Body of pancreas (tissue), 4 donors: ENCODE results near the gene AMELX.

Source experiments
- POLR2A ChIP-seq, 3 donors: fragments of 450-650 bp; IDR thresholded peaks; one replicate each; pipeline ENCODE4 v1.6.1; 2016; ENCODE audit warnings: antibody characterized with exemption in 3 of 3, mild to moderate bottlenecking in 2 of 3
- TF ChIP-seq, protein P1 (sequence below), 7 experiments: fragments of 450-650 bp in 4 of 7; fragments of 200-600 bp in 3 of 7; sonication (generic) in 3 of 7; IDR thresholded peaks; one replicate each; pipeline ENCODE4 v1.5.1; 2016 to 2019; ENCODE audit warnings: antibody characterized with exemption in 7 of 7

DNA sequence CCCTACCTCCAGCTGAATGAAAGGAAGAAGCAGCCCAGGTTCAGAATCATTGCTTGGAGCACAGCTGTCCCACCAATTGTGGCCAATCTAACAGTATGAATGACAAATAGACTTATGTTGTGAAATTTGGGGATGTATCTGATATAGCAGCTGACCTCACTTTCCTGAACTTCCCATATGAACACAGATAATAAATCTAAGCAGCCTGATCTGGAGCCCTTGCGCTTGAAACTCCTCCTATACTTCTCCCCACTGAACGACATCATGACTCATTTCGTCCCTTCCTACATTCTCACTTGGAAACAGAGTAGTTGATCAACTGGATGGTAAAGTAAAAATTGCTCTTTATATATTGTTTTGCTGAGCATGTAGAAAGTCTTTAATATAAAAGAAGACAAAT lies 24.2 kb upstream of the AMELX start:
- TF ChIP-seq, protein P1, sequence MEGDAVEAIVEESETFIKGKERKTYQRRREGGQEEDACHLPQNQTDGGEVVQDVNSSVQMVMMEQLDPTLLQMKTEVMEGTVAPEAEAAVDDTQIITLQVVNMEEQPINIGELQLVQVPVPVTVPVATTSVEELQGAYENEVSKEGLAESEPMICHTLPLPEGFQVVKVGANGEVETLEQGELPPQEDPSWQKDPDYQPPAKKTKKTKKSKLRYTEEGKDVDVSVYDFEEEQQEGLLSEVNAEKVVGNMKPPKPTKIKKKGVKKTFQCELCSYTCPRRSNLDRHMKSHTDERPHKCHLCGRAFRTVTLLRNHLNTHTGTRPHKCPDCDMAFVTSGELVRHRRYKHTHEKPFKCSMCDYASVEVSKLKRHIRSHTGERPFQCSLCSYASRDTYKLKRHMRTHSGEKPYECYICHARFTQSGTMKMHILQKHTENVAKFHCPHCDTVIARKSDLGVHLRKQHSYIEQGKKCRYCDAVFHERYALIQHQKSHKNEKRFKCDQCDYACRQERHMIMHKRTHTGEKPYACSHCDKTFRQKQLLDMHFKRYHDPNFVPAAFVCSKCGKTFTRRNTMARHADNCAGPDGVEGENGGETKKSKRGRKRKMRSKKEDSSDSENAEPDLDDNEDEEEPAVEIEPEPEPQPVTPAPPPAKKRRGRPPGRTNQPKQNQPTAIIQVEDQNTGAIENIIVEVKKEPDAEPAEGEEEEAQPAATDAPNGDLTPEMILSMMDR (IDR thresholded peaks at IDR 0.05): no peak
- no peak for TF ChIP-seq POLR2A (IDR thresholded peaks at IDR 0.05)
